GF-D8 (cell line): ENCODE measurements around the gene NFIA.

Source experiments
- DNase-seq: peaks from one replicate; lab custom pipeline; 2025; lab: John Stamatoyannopoulos, UW

Gene NFIA

GRCh38 chr1:61215676-61216289, 133.4 kb downstream of the NFIA start:
- DNase-seq, result no peak

DNA sequence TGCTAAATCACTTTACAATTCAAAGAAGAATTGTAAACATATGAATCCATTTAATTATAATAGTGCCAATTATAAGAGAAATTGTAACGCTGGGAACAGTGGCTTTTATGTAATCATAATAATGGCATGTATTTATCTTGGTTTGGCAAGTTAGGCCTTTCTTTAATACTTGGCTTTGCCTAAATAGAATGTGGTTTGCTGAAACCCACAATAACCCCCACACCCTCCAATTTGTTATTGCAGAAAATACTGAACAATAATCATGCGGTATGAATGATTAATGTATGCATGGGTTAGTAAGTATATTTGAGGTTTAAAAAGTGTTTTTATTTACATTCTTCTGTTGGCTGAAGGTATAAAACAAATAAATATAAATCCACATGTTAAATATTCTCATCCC, 138.2 kb downstream of the NFIA start:
- DNase-seq, result no peak

- no peak for DNase-seq
These were observed 139.3 kb downstream of the NFIA start for GRCh38 chr1:61221642-61222041.

- DNase-seq, result no peak
These were observed 139.9 kb downstream of the NFIA start for GRCh38 chr1:61222240-61222639.

- no peak for DNase-seq
These were observed 140.8 kb downstream of the NFIA start for GRCh38 chr1:61223140-61223539.

- DNase-seq, result no peak
These were observed 142.2 kb downstream of the NFIA start for GRCh38 chr1:61224609-61225008.

- no peak for DNase-seq
These were observed 143.1 kb downstream of the NFIA start for GRCh38 chr1:61225478-61225877.

- DNase-seq, result no peak
These were observed 144.6 kb downstream of the NFIA start for GRCh38 chr1:61226791-61227567.

DNA sequence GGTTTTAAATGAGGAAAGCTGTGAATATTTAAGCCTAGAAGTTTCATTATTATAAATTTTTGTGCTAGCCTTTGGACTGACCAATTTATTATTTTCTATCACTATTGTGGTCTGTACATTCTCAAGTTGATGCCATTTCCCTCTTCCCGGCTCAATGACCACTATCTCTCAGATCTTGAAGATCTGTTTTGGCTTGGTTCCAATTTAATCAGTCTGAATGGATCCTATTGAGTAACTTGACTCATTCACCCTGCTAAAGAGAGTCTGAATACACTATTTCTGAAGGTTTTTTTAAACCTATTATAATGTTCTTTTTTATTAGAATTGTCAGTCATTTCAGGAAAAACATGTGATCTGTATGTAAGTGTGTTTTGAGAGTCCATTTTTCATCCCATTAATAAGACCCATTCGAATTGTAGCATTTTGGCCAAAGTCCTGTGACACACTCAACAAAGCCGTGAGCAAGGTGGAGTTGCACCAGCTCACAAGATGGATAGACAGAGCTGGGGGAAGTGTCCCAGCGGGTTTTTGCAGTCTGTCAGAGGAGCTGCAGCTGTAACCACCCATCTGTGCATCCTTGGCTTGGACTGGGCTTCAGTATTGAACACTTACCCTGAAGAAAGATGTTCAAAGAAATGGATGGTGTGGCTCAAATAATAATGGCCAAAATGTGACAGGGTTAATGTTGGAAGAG, 145.6 kb downstream of the NFIA start:
- DNase-seq, result no peak

DNA sequence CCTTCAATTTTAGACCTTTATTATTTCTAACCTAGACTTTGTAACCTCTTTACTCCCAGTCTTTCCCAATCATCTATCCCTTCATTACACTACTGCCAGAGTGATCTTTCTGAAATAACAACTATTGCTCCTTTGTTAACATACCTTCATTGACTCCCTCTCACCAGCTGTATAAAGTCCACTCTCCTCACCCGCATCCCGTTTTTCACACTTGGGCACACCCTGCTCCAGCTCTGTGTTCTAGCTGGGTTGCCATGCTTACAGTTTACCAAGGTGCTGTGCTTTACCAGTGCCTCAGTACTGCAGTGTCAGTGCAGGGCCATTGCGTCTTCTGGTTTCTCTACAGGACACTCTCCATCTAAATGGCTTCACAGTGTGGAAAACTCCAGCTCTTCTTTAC, 148.2 kb downstream of the NFIA start:
- DNase-seq, result no peak

DNA sequence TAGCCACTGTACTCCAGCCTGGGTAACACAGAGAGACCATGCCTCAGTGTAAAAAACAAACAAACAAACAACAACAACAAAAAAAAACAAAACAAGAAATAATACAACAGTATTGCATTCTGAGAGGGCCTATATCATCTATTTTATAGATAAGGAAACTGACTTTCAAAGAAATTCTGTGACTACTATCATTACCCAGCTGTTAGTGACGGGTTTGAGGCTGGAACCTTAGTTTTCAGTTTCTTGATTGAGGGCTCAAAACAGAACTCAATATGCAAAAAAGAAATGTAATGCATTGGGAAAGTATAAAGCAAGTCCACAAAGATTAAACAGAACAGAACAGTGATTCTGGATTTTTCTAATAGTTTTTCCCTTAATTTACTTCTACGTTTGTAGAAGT, 149.4 kb downstream of the NFIA start:
- DNase-seq, result no peak

DNA sequence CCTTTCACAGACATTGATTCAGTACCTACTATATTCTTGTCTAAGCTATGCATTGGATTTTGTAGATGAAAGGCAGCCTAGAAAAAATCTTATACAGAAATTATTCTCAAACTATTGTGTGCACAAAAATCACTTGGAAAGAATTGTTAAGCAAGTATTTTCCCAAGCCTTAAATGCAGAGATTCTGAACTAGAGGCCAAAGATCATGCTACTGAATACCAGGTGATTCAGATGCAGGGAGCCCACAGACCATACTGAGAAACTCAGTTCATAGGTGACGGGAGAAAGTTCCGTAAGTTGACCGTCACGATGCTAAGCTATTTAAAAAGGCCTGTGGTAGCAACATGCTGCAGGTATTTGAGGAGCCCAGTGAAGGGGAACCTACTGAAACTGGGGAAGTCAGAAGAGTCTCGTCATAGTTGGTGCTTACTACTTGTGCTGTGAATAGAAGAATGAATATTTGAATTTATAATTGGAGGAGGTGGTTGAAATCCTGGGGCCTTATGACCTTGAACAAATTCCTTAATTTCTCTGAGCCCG, 150.8 kb downstream of the NFIA start:
- no peak for DNase-seq

- DNase-seq, result no peak
These were observed 152.2 kb downstream of the NFIA start for GRCh38 chr1:61234587-61234919.

GRCh38 chr1:61237147-61237546, 154.8 kb downstream of the NFIA start:
- no peak for DNase-seq

DNA sequence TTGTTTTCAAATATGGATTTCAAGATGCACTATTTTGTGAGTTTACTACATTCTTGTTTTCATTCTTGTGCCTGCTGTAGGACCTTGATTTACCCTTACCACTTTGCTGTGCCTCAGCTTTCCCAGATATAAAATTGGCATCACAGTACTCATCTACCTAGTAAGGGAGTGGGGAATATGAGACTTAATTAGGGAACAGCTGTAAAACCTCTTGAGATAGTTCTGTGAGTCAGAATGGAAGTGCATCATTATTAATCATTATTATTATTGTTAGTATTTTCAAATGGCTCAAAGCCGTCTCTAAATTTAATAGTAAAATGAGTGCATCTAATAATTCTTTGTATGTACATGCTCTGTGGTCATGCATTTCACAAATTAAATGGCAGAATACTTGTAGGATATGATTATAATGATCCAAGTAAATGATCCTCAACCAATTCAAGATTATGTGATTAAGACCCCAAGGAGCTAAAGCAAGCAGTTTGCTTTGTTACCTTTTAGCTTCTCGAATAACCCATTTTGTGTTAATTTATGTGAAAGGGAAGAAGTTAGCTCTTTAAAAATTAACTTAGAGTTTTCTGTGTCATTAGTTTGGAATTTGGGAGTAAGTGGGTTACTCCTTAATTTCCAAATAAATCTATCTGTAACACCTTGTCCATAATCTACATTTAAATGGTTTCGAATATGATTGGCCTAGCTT, 155.4 kb downstream of the NFIA start:
- DNase-seq, result no peak

DNA sequence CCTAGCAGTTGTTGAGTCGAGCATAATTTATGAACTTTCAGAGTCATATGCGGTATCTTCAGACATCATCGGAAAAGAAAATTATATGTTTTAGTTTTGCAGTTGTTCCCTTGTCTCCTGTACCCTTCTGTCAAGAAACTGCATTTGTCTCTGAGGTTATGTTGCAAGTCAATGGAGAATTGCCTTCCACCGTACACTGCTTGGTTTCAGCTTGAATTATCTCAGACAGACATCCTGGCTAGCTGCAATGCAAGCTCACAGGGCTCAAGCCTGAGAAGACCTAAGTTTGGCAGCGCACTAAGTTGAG, 156.0 kb downstream of the NFIA start:
- no peak for DNase-seq

DNA sequence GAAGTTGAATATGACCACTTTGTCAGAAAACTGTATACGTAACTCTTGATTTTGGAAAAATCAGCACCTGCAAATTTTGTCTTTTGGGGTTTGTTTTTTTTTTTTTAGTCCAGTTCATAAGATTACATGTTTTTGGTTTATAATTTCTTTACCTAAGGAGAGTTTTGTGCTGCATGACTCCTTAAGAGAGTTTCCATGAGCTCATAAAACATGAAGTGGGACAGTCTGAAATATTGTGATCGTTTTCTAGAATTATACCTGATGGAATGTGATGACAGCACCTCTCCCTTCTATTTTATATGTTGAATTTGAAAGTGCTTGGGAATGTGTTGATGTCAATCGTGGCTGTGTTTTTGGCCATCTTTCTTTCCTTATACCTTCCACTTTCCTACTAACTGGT, 158.5 kb downstream of the NFIA start:
- DNase-seq, result no peak

DNA sequence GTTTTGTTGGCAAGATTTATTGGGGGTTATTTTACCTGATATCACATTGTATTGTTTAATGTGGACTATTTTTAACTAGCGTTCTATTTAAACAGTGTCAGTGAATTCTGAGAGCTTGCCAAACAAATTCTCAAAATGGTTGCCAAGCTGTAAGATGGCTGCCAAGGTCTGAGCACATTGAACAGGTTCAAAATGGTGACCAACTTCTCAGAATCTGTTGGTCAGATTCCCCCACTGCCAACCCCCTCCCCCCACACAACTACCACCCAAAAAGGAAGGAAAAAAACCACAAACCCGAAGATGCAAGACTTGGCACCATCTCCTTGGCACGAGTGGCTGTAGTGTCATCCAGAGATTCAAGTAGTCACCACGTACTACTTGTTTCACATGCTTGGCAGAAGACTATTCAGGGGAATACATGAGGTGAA, 159.1 kb downstream of the NFIA start:
- no peak for DNase-seq

DNA sequence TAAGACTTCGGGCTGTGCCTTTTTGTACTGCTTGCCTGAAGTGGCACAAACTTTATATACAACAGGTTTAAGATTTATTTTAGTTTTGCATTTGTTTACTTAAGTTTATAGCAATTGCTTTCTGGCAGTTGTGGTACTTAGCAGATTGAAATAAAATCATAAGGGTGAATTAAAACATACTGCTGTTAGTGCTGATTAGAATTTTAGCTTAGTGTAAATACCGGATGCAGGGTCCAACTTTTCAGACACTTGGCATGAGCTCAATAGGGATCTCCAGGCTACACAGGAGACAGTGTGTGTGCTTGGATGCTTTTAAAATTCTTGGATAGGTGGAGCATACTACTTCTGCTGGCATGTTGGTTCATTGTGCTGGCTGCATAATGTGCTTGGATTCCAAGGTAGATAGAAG, 159.6 kb downstream of the NFIA start:
- DNase-seq, result no peak

DNA sequence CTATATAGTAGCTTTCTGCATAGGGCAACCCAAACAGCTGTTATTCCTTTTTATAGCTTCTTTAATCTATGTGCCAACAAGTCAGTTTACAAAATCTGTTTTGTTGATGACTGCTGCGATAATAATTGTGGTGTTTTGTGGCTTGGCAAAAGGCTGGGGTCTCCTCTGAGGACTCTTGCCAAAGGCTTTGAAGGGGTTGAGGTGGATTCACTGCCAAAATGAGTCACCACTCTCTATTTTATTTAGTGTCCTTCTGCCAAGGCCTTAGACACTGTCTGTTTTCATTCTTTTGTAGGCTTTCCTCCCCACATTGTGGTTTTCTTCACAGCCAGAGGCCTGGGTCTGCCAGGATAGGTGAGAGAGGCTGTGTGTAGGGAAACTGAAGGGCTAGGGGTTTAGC, 161.8 kb downstream of the NFIA start:
- DNase-seq, result no peak

DNA sequence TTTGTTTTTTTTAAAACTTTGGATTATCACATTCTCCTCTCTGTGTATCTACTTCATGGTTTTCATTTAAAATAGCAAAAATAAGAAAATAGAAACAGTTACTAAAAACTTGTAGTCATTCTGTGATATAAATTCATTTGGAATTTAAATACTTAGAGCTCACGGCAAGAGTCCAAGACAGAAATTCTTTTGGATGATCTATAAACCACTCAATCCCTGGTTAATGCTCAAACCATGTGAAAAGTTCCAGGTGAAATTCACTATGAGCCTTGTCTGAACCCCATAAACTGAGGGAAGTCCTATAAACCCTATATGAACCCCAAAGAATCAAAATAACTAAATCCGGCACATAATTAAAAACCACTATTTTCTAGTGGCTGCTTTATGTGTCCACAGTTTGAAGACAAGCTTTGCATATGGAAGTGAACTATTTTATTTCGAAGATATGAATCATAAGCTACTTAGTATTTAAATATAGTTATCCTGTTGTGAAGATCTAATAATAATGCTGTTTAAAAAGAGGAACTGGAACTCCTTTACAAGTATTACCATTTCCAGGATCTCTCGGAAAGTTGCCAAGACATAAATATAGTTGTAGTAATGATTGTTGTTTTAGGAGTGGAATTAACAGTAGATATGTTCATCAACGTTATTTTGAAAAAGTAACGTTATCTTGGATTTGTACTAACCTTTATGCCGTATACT, 163.5 kb downstream of the NFIA start:
- DNase-seq, result no peak
